ENCODE data around the gene ZBTB18.

DNA sequence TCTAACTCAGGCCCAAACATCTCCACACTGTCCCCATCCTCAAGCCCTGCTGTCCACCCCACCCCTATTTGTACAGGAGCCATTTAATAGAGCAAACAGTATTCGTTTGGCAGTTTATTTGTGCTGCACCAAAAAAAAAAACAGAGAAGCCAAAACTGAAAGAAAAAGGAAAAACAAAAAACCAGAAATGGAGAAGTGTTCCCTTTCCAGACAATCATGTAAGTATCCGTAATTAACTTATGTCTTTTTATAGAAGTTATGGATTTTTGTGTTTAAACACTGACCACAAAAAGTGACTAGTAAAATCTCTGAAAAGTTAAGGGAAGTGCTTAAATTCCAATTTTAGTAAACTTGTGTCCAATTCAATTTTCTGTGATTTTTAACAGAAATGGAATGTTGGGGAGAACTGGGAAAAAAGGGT is 40.4 kb upstream of the ZBTB18 start:
- TF ChIP-seq, protein P1, sequence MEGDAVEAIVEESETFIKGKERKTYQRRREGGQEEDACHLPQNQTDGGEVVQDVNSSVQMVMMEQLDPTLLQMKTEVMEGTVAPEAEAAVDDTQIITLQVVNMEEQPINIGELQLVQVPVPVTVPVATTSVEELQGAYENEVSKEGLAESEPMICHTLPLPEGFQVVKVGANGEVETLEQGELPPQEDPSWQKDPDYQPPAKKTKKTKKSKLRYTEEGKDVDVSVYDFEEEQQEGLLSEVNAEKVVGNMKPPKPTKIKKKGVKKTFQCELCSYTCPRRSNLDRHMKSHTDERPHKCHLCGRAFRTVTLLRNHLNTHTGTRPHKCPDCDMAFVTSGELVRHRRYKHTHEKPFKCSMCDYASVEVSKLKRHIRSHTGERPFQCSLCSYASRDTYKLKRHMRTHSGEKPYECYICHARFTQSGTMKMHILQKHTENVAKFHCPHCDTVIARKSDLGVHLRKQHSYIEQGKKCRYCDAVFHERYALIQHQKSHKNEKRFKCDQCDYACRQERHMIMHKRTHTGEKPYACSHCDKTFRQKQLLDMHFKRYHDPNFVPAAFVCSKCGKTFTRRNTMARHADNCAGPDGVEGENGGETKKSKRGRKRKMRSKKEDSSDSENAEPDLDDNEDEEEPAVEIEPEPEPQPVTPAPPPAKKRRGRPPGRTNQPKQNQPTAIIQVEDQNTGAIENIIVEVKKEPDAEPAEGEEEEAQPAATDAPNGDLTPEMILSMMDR (IDR thresholded peaks at IDR 0.05; ENCODE audit: insufficient read depth, low read length) = no peak
- TF ChIP-seq, protein P2, sequence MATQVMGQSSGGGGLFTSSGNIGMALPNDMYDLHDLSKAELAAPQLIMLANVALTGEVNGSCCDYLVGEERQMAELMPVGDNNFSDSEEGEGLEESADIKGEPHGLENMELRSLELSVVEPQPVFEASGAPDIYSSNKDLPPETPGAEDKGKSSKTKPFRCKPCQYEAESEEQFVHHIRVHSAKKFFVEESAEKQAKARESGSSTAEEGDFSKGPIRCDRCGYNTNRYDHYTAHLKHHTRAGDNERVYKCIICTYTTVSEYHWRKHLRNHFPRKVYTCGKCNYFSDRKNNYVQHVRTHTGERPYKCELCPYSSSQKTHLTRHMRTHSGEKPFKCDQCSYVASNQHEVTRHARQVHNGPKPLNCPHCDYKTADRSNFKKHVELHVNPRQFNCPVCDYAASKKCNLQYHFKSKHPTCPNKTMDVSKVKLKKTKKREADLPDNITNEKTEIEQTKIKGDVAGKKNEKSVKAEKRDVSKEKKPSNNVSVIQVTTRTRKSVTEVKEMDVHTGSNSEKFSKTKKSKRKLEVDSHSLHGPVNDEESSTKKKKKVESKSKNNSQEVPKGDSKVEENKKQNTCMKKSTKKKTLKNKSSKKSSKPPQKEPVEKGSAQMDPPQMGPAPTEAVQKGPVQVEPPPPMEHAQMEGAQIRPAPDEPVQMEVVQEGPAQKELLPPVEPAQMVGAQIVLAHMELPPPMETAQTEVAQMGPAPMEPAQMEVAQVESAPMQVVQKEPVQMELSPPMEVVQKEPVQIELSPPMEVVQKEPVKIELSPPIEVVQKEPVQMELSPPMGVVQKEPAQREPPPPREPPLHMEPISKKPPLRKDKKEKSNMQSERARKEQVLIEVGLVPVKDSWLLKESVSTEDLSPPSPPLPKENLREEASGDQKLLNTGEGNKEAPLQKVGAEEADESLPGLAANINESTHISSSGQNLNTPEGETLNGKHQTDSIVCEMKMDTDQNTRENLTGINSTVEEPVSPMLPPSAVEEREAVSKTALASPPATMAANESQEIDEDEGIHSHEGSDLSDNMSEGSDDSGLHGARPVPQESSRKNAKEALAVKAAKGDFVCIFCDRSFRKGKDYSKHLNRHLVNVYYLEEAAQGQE (IDR thresholded peaks at IDR 0.05; ENCODE audit: insufficient replicate concordance, low read depth) = no peak
- no peak for TF ChIP-seq GABPA (IDR thresholded peaks at IDR 0.05; ENCODE audit: low read depth)
- TF ChIP-seq SPI1 (IDR thresholded peaks at IDR 0.05; ENCODE audit: borderline replicate concordance, low read depth) = no peak
- TF ChIP-seq POLR2AphosphoS5 (IDR thresholded peaks at IDR 0.05; ENCODE audit: low read depth) = no peak
